Natural killer cell (primary cell): ENCODE results near the gene TNIK. TPM values are rescaled to one million over a fixed set of nuclear protein-coding genes. Genes with fewer than 3 reads are reported as not detected.

Experiments
- ATAC-seq, 3 donors: fragments of 150-1000 bp in 2 of 3; fragments of 200-7000 bp in 1 of 3; cut with Tn5 transposase; 1 replicate in 1 of 3; 2 replicates in 2 of 3; pipeline ENCODE4 v1.10.0; 2021; ENCODE audit warnings: mild to moderate bottlenecking in 2 of 3, moderate library complexity in 2 of 3
- DNase-seq, 2 donors: peaks; one replicate each; pipeline versions ENCODE4 v3.0.0 to v3.0.0-alpha.2; 2013 to 2021; ENCODE audit warnings: mixed read lengths in 1 of 2
- H3K27ac ChIP-seq: one replicate; pipeline ENCODE4 v1.5.1; 2013; ENCODE audit warnings: mild to moderate bottlenecking, low read length
- H3K27me3 ChIP-seq: one replicate; pipeline ENCODE4 v1.6.1; 2013; ENCODE audit warnings: low read length; ENCODE audit not compliant: control insufficient read depth, insufficient read depth
- H3K36me3 ChIP-seq: one replicate; pipeline ENCODE4 v1.6.1; 2013; ENCODE audit warnings: low read length; ENCODE audit not compliant: control insufficient read depth, insufficient read depth
- H3K4me1 ChIP-seq: one replicate; pipeline ENCODE4 v1.6.1; 2013; ENCODE audit warnings: low read length; ENCODE audit not compliant: control insufficient read depth, insufficient read depth
- H3K4me3 ChIP-seq: one replicate; pipeline ENCODE4 v1.5.1; 2013; ENCODE audit warnings: low read length
- H3K9me3 ChIP-seq: one replicate; pipeline ENCODE4 v1.6.1; 2013; ENCODE audit warnings: low read length; ENCODE audit not compliant: control insufficient read depth, insufficient read depth
- H3K27ac Mint-ChIP-seq, 2 donors: one replicate each; pipeline ENCODE4 v1.8.0; 2022; ENCODE audit warnings: mild to moderate bottlenecking in 2 of 2, mixed read lengths in 2 of 2, moderate library complexity in 1 of 2
- H3K27me3 Mint-ChIP-seq, 2 donors: one replicate each; pipeline ENCODE4 v1.8.0; 2022; ENCODE audit warnings: low read depth in 2 of 2, mixed read lengths in 2 of 2
- H3K36me3 Mint-ChIP-seq: one replicate; pipeline ENCODE4 v1.8.0; 2022; ENCODE audit warnings: mixed read lengths
- H3K4me1 Mint-ChIP-seq, 2 donors: one replicate each; pipeline ENCODE4 v1.8.0; 2022; ENCODE audit warnings: mixed read lengths in 2 of 2
- H3K4me3 Mint-ChIP-seq: one replicate; pipeline ENCODE4 v1.8.0; 2022; ENCODE audit warnings: mild to moderate bottlenecking, moderate library complexity, mixed read lengths
- H3K9me3 Mint-ChIP-seq, 2 donors: one replicate each; pipeline ENCODE4 v1.8.0; 2022; ENCODE audit warnings: mixed read lengths in 2 of 2
- WGBS: methylation state at CpG from one replicate; pipeline ENCODE4 v1.1.7; 2013; ENCODE audit warnings: missing lambda C conversion rate; ENCODE audit not compliant: insufficient coverage; 5-methylcytosine and 5-hydroxymethylcytosine counted together
- intact Hi-C: fragments of 100-400 bp; cut with micrococcal nuclease; formaldehyde crosslinking; loops from one replicate; pipeline ENCODE4 v1.14.2; 2022
- total RNA-seq, 4 donors: library from RNA; stranded (reverse); fragments of 120-200 nt in 1 of 4; gene quantifications; one replicate each; pipeline versions ENCODE4 v1.2.3 to v1.2.4, GENCODE V29; 2013 to 2022
- TF ChIP-seq, protein P1 (sequence below): fragments of 200-600 bp; IDR thresholded peaks from one replicate; pipeline ENCODE4 v1.8.0; 2022; ENCODE audit warnings: antibody characterized with exemption

Gene TNIK
- total RNA-seq, 3 donors from 2014 or later (not counting 1 experiment from before 2014, with no cell fraction given) = 93.7 to 122 (median 119) TPM

DNA sequence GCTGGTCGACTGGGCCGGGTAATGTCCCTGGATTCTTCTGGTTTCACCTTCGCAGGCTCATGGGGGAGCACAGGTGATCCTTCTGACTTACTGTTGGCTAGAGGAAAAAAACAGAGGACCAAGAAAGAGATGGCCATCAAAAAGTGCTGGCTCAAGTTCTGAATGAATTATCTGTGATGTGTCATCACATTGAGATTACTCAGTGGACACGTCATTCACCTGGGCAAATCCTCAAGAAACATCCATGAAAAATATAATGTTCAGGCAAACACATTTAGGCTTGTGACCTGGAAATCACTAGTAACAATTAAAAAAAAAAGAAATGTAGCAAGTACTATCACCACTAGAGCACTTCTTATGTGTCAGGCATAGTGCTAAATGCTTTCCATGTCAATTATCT is 352.1 kb downstream of the TNIK start:
- Histone ChIP-seq H3K27me3 (no peaks in the 10 kb centered on the region), H3K4me1 (no peaks in the 10 kb centered on the region), H3K4me3 (no peak overlapping the region), H3K9me3 (no peaks in the 10 kb centered on the region), H3K27ac (no peak overlapping the region), H3K36me3 (peaks cover 35% of the 10 kb centered on the region)
- H3K4me3 Mint-ChIP-seq = no peak overlapping the region
- WGBS = 68% methylated on average over 4 of the region's 4 CpGs
- peaks cover 43% of the 10 kb centered on the region for H3K36me3 Mint-ChIP-seq
- ATAC-seq = no peak
- H3K9me3 Mint-ChIP-seq = no peaks in the 10 kb centered on the region
- intact Hi-C loops = no loop called here
- no peak for DNase-seq
- H3K27me3 Mint-ChIP-seq = no peaks in the 10 kb centered on the region
- peaks cover 0 to 11% of the 10 kb centered on the region in 2 donors for H3K4me1 Mint-ChIP-seq
- TF ChIP-seq, protein P1, sequence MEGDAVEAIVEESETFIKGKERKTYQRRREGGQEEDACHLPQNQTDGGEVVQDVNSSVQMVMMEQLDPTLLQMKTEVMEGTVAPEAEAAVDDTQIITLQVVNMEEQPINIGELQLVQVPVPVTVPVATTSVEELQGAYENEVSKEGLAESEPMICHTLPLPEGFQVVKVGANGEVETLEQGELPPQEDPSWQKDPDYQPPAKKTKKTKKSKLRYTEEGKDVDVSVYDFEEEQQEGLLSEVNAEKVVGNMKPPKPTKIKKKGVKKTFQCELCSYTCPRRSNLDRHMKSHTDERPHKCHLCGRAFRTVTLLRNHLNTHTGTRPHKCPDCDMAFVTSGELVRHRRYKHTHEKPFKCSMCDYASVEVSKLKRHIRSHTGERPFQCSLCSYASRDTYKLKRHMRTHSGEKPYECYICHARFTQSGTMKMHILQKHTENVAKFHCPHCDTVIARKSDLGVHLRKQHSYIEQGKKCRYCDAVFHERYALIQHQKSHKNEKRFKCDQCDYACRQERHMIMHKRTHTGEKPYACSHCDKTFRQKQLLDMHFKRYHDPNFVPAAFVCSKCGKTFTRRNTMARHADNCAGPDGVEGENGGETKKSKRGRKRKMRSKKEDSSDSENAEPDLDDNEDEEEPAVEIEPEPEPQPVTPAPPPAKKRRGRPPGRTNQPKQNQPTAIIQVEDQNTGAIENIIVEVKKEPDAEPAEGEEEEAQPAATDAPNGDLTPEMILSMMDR = no peak
- H3K27ac Mint-ChIP-seq = peak overlapping the region in 1 of 2 donors; percentile 6

DNA sequence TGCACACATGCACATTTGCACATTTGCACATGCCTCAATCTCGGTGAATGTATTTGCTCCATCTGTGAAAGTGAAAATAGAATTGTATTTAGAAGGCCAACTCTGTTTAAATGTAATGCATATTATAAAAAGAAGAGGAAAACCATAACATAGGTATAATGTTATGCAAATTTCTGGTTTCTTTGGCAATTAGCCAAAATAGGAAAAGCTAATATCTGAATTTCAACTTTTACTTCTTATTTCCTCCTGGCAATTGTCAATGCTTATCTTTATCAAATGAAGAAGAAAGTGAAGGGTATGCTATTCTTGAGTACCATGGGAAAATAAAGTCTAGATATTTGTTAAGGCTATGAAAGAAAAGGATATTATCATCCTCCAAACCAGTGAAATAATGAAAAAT is 357.0 kb downstream of the TNIK start:
- no peaks in the 10 kb centered on the region for H3K4me1 ChIP-seq
- TF ChIP-seq, protein P1 = no peak
- H3K4me3 ChIP-seq = no peak overlapping the region
- ATAC-seq (no peak), DNase-seq (no peak)
- H3K9me3 ChIP-seq = no peaks in the 10 kb centered on the region
- intact Hi-C loops = no loop called here
- H3K36me3 ChIP-seq = peaks cover 43% of the 10 kb centered on the region
- H3K27me3 ChIP-seq = no peaks in the 10 kb centered on the region
- Mint-ChIP-seq H3K4me3 (no peak overlapping the region), H3K27me3 (no peaks in the 10 kb centered on the region), H3K36me3 (peaks cover 59% of the 10 kb centered on the region), H3K4me1 (peaks cover 4 to 12% of the 10 kb centered on the region in 2 donors), H3K9me3 (no peaks in the 10 kb centered on the region), H3K27ac (no peak overlapping the region)
- H3K27ac ChIP-seq = no peak overlapping the region
- WGBS = 100% methylated on average over 1 of the region's 1 CpG

DNA sequence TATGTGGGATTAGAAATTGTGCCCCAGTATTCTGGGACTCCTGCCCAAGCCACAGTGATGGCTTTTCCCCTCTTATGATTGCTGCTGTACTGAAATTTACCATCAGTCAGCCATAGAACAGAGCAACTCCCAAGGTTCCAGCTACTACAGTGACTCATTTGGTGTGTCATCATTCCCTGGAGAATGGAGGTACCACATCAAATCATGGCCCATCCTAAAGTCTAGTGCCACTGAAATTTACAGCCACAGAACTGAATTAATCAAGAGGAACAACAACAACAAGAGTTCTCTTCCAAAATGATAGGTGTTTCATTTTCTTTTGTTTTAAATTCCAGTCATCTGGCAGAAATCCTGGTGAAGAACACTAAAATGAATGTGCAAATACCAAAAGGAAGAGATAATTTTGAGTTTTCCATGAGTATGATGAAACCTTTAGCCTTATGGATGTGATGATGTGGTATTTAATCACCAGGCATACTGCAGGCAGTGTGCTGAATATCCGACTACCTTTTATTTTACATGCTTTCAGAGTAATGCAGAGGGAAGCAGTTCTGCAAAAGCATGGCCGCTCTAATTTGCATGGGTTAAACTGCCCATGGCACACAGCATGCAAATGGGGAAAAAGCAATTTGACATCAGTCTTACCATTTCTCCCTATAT is 358.1 kb downstream of the TNIK start:
- no peaks in the 10 kb centered on the region for H3K9me3 ChIP-seq
- H3K27ac ChIP-seq = no peak overlapping the region
- no peak for ATAC-seq
- TF ChIP-seq, protein P1 = no peak
- no peak for DNase-seq
- Mint-ChIP-seq H3K9me3 (no peaks in the 10 kb centered on the region), H3K36me3 (peaks cover 48% of the 10 kb centered on the region), H3K27ac (no peak overlapping the region), H3K4me3 (no peak overlapping the region), H3K27me3 (no peaks in the 10 kb centered on the region), H3K4me1 (peaks cover 4 to 12% of the 10 kb centered on the region in 2 donors)
- no peaks in the 10 kb centered on the region for H3K27me3 ChIP-seq
- WGBS = 93% methylated on average over 2 of the region's 2 CpGs
- H3K36me3 ChIP-seq = peaks cover 41% of the 10 kb centered on the region
- no peak overlapping the region for H3K4me3 ChIP-seq
- no peaks in the 10 kb centered on the region for H3K4me1 ChIP-seq
- intact Hi-C loops = no loop called here

DNA sequence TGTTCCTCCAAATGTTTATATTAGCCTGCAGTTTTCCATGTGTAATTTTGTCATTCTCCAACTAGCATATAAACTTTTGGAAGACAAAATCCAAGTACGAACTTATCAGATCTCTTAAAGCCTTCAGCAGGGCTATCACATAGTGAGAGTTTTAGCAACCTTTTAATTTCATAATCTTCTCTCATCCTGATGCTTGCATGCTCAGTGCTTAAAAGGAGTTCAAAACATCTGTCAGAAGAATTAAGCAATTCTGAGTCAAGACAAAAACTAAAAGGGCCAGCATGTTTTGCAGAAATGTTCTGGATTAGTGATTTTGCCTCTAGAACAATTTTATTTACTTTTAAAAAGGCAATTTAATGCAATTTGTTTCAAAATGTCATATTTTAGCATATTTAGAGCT is 360.3 kb downstream of the TNIK start:
- 100% methylated on average over 1 of the region's 1 CpG for WGBS
- no peaks in the 10 kb centered on the region for H3K27me3 ChIP-seq
- H3K36me3 ChIP-seq = peaks cover 43% of the 10 kb centered on the region
- ATAC-seq = no peak
- Mint-ChIP-seq H3K27me3 (no peaks in the 10 kb centered on the region), H3K9me3 (no peaks in the 10 kb centered on the region), H3K4me1 (peaks cover 4 to 6% of the 10 kb centered on the region in 2 donors), H3K27ac (no peak overlapping the region), H3K36me3 (peaks cover 28% of the 10 kb centered on the region), H3K4me3 (no peak overlapping the region)
- intact Hi-C loops = no loop called here
- DNase-seq = no peak
- no peak overlapping the region for H3K4me3 ChIP-seq
- TF ChIP-seq, protein P1 = no peak
- no peaks in the 10 kb centered on the region for H3K4me1 ChIP-seq
- H3K9me3 ChIP-seq = no peaks in the 10 kb centered on the region
- H3K27ac ChIP-seq = no peak overlapping the region
